NK-92 treated with Interleukin-12 subunit alpha and Interleukin-12 subunit beta, amount 100 ng/mL, for 24 hours (cell line): ENCODE results near the gene PAIP2.
"Not testable (repeated sequence)": the region's sequence is repeated elsewhere in the genome, so short reads cannot be mapped to it uniquely, and the experiment has no call there.

Source experiments
- DNase-seq: peaks from one replicate; lab custom pipeline; 2025; lab: John Stamatoyannopoulos, UW

PAIP2 gene

GRCh38 chr5:139392324-139392677 is 50.6 kb downstream of the PAIP2 start:
- no peak for DNase-seq

GRCh38 chr5:139392678-139393496 is 51.2 kb downstream of the PAIP2 start:
- DNase-seq = peak; percentile 70

DNA sequence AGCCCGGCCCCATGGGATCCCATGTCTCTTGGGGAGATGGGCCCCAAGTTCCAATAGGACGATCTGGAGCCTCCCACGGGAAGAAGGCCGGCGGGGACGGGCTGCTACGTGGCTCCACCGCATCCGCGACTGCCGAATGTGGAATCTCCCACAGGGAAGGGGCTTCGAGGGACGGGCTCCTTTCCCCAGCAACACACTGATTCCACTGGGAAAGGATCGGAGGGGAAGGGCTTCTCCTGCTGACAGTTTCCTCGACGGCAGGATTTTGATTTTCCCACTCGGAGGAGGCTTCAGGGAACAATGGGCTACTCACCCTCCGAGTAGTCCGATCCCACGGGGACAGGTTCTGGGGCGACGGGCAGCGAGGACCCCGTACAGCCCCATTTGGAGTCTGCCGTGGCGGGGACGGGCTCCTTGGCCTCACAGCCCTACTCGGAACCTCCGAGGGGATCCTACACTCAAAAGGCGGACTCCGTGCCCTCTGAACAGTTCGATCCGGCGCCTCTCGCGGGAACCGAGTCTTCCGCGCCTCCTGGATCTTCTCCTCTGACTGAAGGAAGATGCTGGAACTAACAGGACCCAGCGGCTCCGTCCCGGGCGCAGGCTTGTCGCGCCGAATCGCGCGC is 52.0 kb downstream of the PAIP2 start:
- DNase-seq = no peak

- no peak for DNase-seq
Measured at GRCh38 chr5:139394123-139394653, 52.5 kb downstream of the PAIP2 start.

- no peak for DNase-seq
Measured at GRCh38 chr5:139394654-139395566, 53.3 kb downstream of the PAIP2 start, which contains the start of gene PROB1. Gene PROB1 (minus strand): TSS chr5:139395104. CDS start chr5:139395081, 23 bp downstream.

- no peak for DNase-seq
Measured at GRCh38 chr5:139395844-139396640, 54.4 kb downstream of the PAIP2 start.

DNA sequence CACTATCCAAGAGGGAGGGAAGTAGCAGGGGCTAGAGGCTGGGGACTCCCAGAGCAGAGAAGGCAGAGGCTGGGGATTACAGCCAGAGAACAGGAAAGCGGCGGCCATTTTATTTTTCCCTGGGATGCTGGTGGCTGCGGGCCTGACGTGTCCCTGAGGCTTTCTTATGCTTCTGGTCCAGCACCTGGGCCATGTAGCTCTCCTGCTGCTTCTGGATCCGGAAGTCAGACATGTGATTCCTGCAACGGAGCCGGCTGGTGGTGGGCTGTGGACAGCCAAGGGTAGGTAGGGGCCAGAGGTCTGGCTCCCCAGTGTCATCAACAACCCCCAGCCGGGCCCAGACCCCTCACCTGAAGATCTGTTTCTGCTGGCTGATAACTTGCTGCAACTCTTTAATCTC is 55.0 kb downstream of the PAIP2 start:
- DNase-seq = no peak

DNA sequence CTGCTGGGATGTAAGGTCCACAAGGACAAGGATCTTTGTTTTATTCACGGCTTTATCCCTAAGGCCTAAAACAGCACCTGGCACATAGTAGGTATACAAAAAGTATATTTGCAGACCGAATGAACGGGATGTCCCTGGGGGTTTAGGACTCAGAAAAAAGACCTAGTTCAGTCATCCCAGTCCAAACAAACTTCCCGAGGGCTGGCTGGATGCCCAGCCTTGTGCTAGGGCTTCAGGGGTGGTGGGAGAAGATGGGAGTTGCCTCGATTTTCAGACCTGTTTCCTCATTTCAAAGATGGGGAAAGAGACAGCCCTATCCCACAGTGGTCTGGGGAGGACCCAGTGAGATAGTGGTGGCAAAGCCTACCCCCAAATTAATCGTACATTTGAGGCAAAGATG is 56.3 kb downstream of the PAIP2 start:
- DNase-seq = no peak

GRCh38 chr5:139399501-139400121 is 58.0 kb downstream of the PAIP2 start:
- no peak for DNase-seq

- no peak for DNase-seq
Measured at GRCh38 chr5:139401546-139401945, 59.9 kb downstream of the PAIP2 start.

- no peak for DNase-seq
Measured at GRCh38 chr5:139402561-139403158, 61.0 kb downstream of the PAIP2 start.

GRCh38 chr5:139403418-139403786 is 61.7 kb downstream of the PAIP2 start:
- no peak for DNase-seq

DNA sequence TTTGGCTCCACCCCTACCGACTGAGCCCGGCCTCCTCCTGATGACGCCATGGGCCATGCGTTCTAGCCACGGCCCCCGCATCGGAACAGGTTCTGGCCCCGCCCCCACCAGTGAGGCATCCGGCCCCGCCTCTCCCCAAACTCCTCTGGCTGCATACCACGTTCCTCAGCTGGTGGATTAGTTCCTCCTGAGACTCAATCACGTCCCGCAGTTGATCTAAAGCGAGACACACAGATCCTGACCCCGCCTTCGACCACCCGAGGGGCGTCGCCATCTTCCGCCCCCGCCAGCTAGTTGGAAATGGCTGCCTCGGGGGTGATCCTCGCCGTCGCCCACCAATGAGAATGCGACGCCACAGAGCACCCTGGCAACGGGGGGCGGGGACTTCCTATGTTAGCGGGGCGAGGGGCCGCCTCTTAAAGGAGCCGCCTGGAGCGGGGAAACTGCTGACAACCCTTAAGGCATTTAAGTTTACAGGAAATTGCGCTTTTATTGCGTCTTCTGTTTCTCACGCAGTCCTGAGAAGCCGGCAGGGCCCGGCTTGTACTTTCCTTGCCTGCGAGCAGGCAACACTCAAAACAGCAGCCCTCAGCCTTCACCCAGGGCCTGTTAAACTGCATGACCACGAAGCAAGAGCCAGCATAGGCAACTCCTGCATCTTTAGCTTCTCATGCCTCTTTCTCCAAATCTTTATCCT is 62.3 kb downstream of the PAIP2 start, which contains the start of gene SPATA24:
Gene SPATA24, minus strand, starts transcription at position 303 of the 697 bp plus-strand sequence. Its CDS starts 29 bp downstream, at position 274.
- DNase-seq = peak; percentile 97

DNA sequence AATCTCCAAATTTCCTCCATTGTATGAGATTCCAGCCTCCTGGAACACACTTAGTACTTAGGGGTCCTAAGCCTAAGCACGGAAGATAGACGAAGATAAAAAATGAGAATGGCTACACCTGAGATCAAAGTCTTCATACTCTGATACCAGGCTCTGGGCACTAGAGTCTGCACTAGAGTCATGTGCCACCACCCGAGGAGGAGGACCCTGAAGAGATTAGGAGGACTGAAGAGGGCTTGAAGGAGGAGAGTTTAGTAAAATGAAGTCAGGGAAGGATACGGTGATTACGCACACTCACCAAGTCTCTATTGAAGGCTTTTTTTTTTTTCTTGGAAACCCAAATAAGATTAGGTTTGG is 62.8 kb downstream of the PAIP2 start:
- no peak for DNase-seq

GRCh38 chr5:139406963-139407362 is 65.3 kb downstream of the PAIP2 start:
- no peak for DNase-seq

DNA sequence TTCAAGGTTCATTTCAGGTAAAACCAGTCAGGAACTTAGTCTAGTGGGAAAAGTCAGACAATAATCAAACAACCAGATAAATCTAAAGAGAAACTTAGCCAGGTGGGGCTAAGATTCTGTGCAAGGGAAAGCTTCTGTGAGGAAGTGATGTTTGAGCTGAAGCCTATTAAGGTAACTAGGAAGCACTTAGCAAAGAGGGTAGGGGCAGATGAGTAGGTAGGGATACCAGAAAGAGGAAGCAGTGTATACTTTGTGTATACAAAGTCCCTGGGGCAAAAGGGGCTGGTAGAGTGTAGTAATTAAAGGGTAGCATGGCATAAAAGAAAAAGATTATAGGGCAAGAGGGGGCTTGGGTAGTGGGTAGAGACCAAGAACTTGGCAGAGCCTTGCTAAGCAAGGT is 65.9 kb downstream of the PAIP2 start:
- DNase-seq = no peak

GRCh38 chr5:139408191-139408590 is 66.5 kb downstream of the PAIP2 start:
- no peak for DNase-seq

- DNase-seq = not testable (repeated sequence)
Measured at GRCh38 chr5:139409116-139409515, 67.5 kb downstream of the PAIP2 start.

GRCh38 chr5:139410121-139410992 is 68.7 kb downstream of the PAIP2 start:
- DNase-seq = no peak
